Fibroblast of lung (primary cell): ENCODE measurements around the gene CIB1.
"Not testable (repeated sequence)": the region's sequence is repeated elsewhere in the genome, so short reads cannot be mapped to it uniquely, and the experiment has no call there.

Source experiments
- CTCF ChIP-seq, 2 donors: IDR thresholded peaks in 1 of 2; conservative IDR thresholded peaks in 1 of 2; 1 replicate in 1 of 2; 2 replicates in 1 of 2; pipeline ENCODE4 v1.5.1; 2011 to 2012; ENCODE audit warnings: low read length in 2 of 2, control low read depth in 1 of 2, inconsistent platforms in 1 of 2, low read depth in 1 of 2, mild to moderate bottlenecking in 1 of 2
- EZH2 ChIP-seq: IDR thresholded peaks from 2 replicates; pipeline ENCODE4 v1.5.1; 2012; ENCODE audit warnings: low read length, control low read depth, mild to moderate bottlenecking; ENCODE audit errors: missing control alignments

- TF ChIP-seq CTCF (conservative IDR thresholded peaks at IDR 0.05 in 1 of 2, IDR thresholded peaks at IDR 0.05 in 1 of 2; ENCODE audit: low read depth in 1 of 2, low read length in 2 of 2); EZH2: not testable (repeated sequence)
Measured at GRCh38 chr15:90281637-90282036, 47.9 kb upstream of the CIB1 start.
